ENCODE results near the gene HRH1. TPM values are rescaled to one million over a fixed set of nuclear protein-coding genes. Genes with fewer than 3 reads are reported as not detected.

HRH1 gene
- total and polyA plus RNA-seq, 10 of the 15 experiments (the other 5 are each of a cell fraction or from before 2014, with no cell fraction given): not detected

DNA sequence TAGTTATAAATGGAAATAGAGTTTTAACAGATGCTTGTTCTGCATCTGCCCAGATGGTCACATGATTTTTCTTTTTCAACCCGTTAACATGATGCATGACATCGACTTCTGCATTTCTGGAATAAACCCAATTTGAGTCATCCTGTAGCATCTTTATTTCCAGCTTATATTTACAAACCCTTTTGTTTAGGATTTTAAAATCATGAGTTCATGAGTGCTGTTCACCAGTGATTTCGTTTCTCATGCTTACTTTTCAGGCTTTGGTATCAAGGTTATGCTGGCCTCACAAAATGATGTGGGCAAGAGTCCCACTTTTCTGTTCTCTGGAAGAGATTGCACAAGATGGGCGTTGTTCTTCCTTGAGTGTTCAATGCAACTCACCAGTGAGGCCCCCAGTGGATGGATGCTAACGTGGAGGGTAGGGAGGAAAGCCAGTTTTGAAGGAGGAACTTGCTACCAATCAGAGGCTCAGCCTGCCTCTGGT, 5.2 kb downstream of the HRH1 start:
- Histone ChIP-seq H2AFZ (ENCODE audit: control insufficient read depth, low read depth, low read length) (no peak overlapping the region), H4K20me1 (ENCODE audit: control insufficient read depth, insufficient read depth) (no peaks in the 10 kb centered on the region; the same call in 1 of the 2 replicates), H3K36me3 (ENCODE audit: control insufficient read depth in 2 of 2, insufficient read depth in 2 of 2, low read length in 1 of 2) (no peaks in the 10 kb centered on the region), H3K9ac (ENCODE audit: control insufficient read depth, insufficient read depth, low read length) (no peak overlapping the region), H3K4me2 (ENCODE audit: control insufficient read depth, insufficient read depth) (no peak overlapping the region), H3K27me3 (replicated peaks in 1 of 2; ENCODE audit: control insufficient read depth in 2 of 2, insufficient read depth in 2 of 2, low read length in 1 of 2) (peaks cover 3 to 14% of the 10 kb centered on the region in 2 experiments), H3K9me3 (replicated peaks; ENCODE audit: control insufficient read depth, insufficient read depth, low read length) (no peaks in the 10 kb centered on the region), H3K4me1 (ENCODE audit: control insufficient read depth, insufficient read depth, low read length) (no peaks in the 10 kb centered on the region), H3K27ac (ENCODE audit: control insufficient read depth, insufficient read depth) (no peak overlapping the region), H3K79me2 (ENCODE audit: control insufficient read depth, insufficient read depth, low read length) (no peaks in the 10 kb centered on the region), H3K4me3 (no peak overlapping the region)
- ChIA-PET CTCF (no interaction called here), SMC1A (ENCODE audit: uncharacterized antibody, unreplicated experiment) (no interaction called here), RAD21 (ENCODE audit: unreplicated experiment) (no interaction called here), POLR2A (no interaction called here)
- DNase-seq (ENCODE audit: low read depth, low spot score): no peak
- intact Hi-C loops (cut with micrococcal nuclease; ENCODE audit: unreplicated experiment): no loop called here
- FAIRE-seq: no peak
- in situ Hi-C loops (cut with MboI): no loop called here
- BruUV-seq (replicated peaks): no TSS peak
- ATAC-seq: no peak
- WGBS (ENCODE audit: insufficient coverage, insufficient replicate concordance, low lambda C conversion rate, missing lambda C conversion rate): 11% methylated on average over 5 of the region's 5 CpGs
- TF ChIP-seq YY1 (IDR thresholded peaks at IDR 0.05; ENCODE audit: low read depth, low read length): no peak
- no peak for TF ChIP-seq EP300 (IDR thresholded peaks at IDR 0.05; ENCODE audit: borderline replicate concordance in 1 of 2, control insufficient read depth in 1 of 2, low read depth in 2 of 2, low read length in 2 of 2)
- TF ChIP-seq, protein P1, sequence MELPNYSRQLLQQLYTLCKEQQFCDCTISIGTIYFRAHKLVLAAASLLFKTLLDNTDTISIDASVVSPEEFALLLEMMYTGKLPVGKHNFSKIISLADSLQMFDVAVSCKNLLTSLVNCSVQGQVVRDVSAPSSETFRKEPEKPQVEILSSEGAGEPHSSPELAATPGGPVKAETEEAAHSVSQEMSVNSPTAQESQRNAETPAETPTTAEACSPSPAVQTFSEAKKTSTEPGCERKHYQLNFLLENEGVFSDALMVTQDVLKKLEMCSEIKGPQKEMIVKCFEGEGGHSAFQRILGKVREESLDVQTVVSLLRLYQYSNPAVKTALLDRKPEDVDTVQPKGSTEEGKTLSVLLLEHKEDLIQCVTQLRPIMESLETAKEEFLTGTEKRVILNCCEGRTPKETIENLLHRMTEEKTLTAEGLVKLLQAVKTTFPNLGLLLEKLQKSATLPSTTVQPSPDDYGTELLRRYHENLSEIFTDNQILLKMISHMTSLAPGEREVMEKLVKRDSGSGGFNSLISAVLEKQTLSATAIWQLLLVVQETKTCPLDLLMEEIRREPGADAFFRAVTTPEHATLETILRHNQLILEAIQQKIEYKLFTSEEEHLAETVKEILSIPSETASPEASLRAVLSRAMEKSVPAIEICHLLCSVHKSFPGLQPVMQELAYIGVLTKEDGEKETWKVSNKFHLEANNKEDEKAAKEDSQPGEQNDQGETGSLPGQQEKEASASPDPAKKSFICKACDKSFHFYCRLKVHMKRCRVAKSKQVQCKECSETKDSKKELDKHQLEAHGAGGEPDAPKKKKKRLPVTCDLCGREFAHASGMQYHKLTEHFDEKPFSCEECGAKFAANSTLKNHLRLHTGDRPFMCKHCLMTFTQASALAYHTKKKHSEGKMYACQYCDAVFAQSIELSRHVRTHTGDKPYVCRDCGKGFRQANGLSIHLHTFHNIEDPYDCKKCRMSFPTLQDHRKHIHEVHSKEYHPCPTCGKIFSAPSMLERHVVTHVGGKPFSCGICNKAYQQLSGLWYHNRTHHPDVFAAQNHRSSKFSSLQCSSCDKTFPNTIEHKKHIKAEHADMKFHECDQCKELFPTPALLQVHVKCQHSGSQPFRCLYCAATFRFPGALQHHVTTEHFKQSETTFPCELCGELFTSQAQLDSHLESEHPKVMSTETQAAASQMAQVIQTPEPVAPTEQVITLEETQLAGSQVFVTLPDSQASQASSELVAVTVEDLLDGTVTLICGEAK (IDR thresholded peaks at IDR 0.05; ENCODE audit: borderline replicate concordance): no peak
- TF ChIP-seq NKRF (conservative IDR thresholded peaks at IDR 0.05): no peak
- TF ChIP-seq, protein P2, sequence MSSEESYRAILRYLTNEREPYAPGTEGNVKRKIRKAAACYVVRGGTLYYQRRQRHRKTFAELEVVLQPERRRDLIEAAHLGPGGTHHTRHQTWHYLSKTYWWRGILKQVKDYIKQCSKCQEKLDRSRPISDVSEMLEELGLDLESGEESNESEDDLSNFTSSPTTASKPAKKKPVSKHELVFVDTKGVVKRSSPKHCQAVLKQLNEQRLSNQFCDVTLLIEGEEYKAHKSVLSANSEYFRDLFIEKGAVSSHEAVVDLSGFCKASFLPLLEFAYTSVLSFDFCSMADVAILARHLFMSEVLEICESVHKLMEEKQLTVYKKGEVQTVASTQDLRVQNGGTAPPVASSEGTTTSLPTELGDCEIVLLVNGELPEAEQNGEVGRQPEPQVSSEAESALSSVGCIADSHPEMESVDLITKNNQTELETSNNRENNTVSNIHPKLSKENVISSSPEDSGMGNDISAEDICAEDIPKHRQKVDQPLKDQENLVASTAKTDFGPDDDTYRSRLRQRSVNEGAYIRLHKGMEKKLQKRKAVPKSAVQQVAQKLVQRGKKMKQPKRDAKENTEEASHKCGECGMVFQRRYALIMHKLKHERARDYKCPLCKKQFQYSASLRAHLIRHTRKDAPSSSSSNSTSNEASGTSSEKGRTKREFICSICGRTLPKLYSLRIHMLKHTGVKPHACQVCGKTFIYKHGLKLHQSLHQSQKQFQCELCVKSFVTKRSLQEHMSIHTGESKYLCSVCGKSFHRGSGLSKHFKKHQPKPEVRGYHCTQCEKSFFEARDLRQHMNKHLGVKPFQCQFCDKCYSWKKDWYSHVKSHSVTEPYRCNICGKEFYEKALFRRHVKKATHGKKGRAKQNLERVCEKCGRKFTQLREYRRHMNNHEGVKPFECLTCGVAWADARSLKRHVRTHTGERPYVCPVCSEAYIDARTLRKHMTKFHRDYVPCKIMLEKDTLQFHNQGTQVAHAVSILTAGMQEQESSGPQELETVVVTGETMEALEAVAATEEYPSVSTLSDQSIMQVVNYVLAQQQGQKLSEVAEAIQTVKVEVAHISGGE (CRISPR knock-in tag; IDR thresholded peaks at IDR 0.05): no peak
- TF ChIP-seq CBX5 (IDR thresholded peaks at IDR 0.05; ENCODE audit: low read depth): no peak
- TF ChIP-seq WRNIP1 (IDR thresholded peaks at IDR 0.05; ENCODE audit: borderline replicate concordance, low read depth, low read length): no peak
- TF ChIP-seq BCLAF1 (IDR thresholded peaks at IDR 0.05): no peak
- TF ChIP-seq USF2 (IDR thresholded peaks at IDR 0.05; ENCODE audit: borderline replicate concordance, low read depth, low read length): no peak
